HepG2 (cell line): ENCODE data around the gene GPR55. TPM values are rescaled to one million over a fixed set of nuclear protein-coding genes. Genes with fewer than 3 reads are reported as not detected.

Source experiments
- DBP ChIP-seq: sonication (generic); formaldehyde crosslinking; IDR thresholded peaks from 2 replicates; pipeline ENCODE4 v1.4.0; 2020; ENCODE audit warnings: missing genetic modification reagents; ENCODE audit errors: not compliant biosample characterization
- FOSL2 ChIP-seq: sonication (generic); formaldehyde crosslinking; IDR thresholded peaks from 2 replicates; pipeline ENCODE4 v1.4.0; 2020; ENCODE audit warnings: missing genetic modification reagents
- JARID2 ChIP-seq: sonication (generic); formaldehyde crosslinking; IDR thresholded peaks from 2 replicates; pipeline ENCODE4 v1.8.1; 2023; ENCODE audit warnings: missing genetic modification reagents, inconsistent platforms; ENCODE audit not compliant: insufficient replicate concordance
- KDM3A ChIP-seq: IDR thresholded peaks from 2 replicates; pipeline ENCODE4 v1.6.1; 2018; ENCODE audit warnings: low read depth, missing compliant biosample characterization
- NFYC ChIP-seq: IDR thresholded peaks from 2 replicates; pipeline ENCODE4 v1.6.1; 2016; ENCODE audit warnings: missing genetic modification reagents, missing compliant biosample characterization
- PAXIP1 ChIP-seq: sonication (generic); formaldehyde crosslinking; conservative IDR thresholded peaks from 2 replicates; pipeline ENCODE4 v1.4.0; 2020; ENCODE audit warnings: mild to moderate bottlenecking, missing genetic modification reagents, moderate library complexity
- PLRG1 ChIP-seq: fragments of 450-650 bp; conservative IDR thresholded peaks from 2 replicates; pipeline ENCODE4 v1.6.1; 2016
- TARDBP ChIP-seq: sonication (generic); formaldehyde crosslinking; IDR thresholded peaks from 2 replicates; pipeline ENCODE4 v1.8.0; 2022; ENCODE audit warnings: mild to moderate bottlenecking, missing genetic modification reagents
- TSC22D2 ChIP-seq: sonication (generic); formaldehyde crosslinking; IDR thresholded peaks from 2 replicates; pipeline ENCODE4 v1.5.1; 2020; ENCODE audit warnings: missing genetic modification reagents, mild to moderate bottlenecking, borderline replicate concordance
- UBTF ChIP-seq: sonication (generic); formaldehyde crosslinking; IDR thresholded peaks from 2 replicates; pipeline ENCODE4 v1.4.0; 2020; ENCODE audit warnings: mild to moderate bottlenecking, missing genetic modification reagents
- ZC3H4 ChIP-seq: sonication (generic); formaldehyde crosslinking; IDR thresholded peaks from 2 replicates; pipeline ENCODE4 v1.4.0; 2020; ENCODE audit warnings: missing genetic modification reagents, borderline replicate concordance
- ZNF136 ChIP-seq: sonication (generic); formaldehyde crosslinking; IDR thresholded peaks from 2 replicates; pipeline ENCODE4 v1.8.1; 2022; ENCODE audit warnings: low read depth, mild to moderate bottlenecking, moderate library complexity, missing genetic modification reagents
- ZNF251 ChIP-seq: sonication (generic); formaldehyde crosslinking; IDR thresholded peaks from 2 replicates; pipeline ENCODE4 v1.9.0; 2021; ENCODE audit warnings: mild to moderate bottlenecking, missing genetic modification reagents
- ZNF274 ChIP-seq: sonication (generic); formaldehyde crosslinking; IDR thresholded peaks from 2 replicates; pipeline ENCODE4 v1.5.1; 2020; ENCODE audit warnings: mild to moderate bottlenecking, missing genetic modification reagents
- ZNF414 ChIP-seq: sonication (generic); formaldehyde crosslinking; IDR thresholded peaks from 2 replicates; pipeline ENCODE4 v1.5.0; 2020; ENCODE audit warnings: missing genetic modification reagents
- ZNF558 ChIP-seq: sonication (generic); formaldehyde crosslinking; IDR thresholded peaks from 2 replicates; pipeline ENCODE4 v1.9.0; 2022; ENCODE audit warnings: mild to moderate bottlenecking, missing genetic modification reagents, borderline replicate concordance
- polyA plus RNA-seq, 8 experiments: library from polyadenylated mRNA; depleted of rRNA in 3 of 8; stranded (reverse) in 7 of 8; unstranded in 1 of 8; fragments of >200 nt; fragmentation: Illumina TruSeq in 4 of 8; extraction: Trizol in 4 of 8; gene quantifications; 2 replicates each; pipeline versions ENCODE4 v1.2.1 to v1.2.3, GENCODE V29; 2011 to 2016; ENCODE audit warnings: low read depth in 4 of 8, missing spikeins in 1 of 8, mixed read lengths in 1 of 8; ENCODE audit not compliant: insufficient read depth in 1 of 8
- total RNA-seq, 5 experiments: library from RNA; depleted of rRNA; stranded (reverse); fragments of >200 nt; fragmentation: Illumina TruSeq; extraction: Trizol; gene quantifications; 2 replicates each; pipeline ENCODE4 v1.2.3, GENCODE V29; 2016; ENCODE audit warnings: low read depth in 1 of 5
- TF ChIP-seq, protein P1 (sequence below): sonication (generic); formaldehyde crosslinking; IDR thresholded peaks from 2 replicates; pipeline ENCODE4 v1.5.0; 2020; ENCODE audit warnings: missing genetic modification reagents, mild to moderate bottlenecking, borderline replicate concordance
- TF ChIP-seq, protein P2 (sequence below): IDR thresholded peaks from 2 replicates; pipeline ENCODE4 v1.6.1; 2012; ENCODE audit warnings: inconsistent platforms

The GPR55 gene
- total and polyA plus RNA-seq, 2 of the 13 experiments (the other 11 are each of a cell fraction or from before 2014, with no cell fraction given) = not detected

DNA sequence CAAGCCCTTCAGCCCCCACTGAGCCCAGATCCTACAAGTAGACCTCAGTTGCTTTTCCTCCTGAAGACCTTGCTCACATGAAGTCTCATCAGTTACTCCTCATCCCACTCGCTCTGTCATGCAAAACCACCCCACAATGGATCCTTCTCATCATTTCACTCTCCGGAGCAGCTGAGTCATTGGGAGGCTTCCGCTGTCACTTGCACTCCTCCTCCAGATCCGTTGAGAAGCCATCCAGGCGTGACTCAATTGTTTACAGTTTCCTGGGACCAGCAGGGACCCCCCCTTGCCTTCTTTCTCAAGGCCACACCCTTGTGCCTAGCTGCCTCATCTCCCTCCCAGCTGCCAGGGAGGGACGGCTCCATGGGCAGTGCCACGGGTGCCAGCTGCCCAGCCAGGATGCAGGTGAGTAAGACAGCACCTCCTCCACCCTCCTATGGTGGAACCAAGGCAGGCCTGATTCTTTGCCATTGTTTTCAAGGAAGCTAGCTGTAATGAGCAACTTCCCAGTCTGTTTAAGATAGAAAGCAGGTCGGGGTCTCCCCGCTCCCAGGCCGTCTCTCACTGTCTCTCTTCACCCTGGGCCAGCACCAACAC, 16.3 kb downstream of the GPR55 start (continued):
- TF ChIP-seq, protein P1, sequence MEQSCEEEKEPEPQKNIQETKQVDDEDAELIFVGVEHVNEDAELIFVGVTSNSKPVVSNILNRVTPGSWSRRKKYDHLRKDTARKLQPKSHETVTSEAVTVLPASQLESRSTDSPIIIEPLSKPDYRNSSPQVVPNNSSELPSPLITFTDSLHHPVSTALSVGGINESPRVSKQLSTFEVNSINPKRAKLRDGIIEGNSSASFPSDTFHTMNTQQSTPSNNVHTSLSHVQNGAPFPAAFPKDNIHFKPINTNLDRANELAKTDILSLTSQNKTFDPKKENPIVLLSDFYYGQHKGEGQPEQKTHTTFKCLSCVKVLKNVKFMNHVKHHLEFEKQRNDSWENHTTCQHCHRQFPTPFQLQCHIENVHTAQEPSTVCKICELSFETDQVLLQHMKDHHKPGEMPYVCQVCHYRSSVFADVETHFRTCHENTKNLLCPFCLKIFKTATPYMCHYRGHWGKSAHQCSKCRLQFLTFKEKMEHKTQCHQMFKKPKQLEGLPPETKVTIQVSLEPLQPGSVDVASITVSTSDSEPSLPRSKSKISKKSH (CRISPR knock-in tag) = no peak
- TF ChIP-seq ZNF274 (no peak), JARID2 (CRISPR knock-in tag) (no peak), ZNF251 (CRISPR knock-in tag) (no peak), KDM3A (CRISPR knock-in tag) (no peak), TSC22D2 (CRISPR knock-in tag) (no peak), TARDBP (CRISPR knock-in tag) (no peak), PAXIP1 (CRISPR knock-in tag) (no peak), ZNF414 (CRISPR knock-in tag) (no peak), DBP (CRISPR knock-in tag) (no peak), FOSL2 (peak; percentile 88), ZNF136 (no peak), ZC3H4 (no peak), PLRG1 (no peak), NFYC (CRISPR knock-in tag) (no peak), ZNF558 (no peak), UBTF (CRISPR knock-in tag) (no peak)
- TF ChIP-seq, protein P2, sequence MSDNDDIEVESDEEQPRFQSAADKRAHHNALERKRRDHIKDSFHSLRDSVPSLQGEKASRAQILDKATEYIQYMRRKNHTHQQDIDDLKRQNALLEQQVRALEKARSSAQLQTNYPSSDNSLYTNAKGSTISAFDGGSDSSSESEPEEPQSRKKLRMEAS = no peak
